HG03460 (cell line): Measurements from ENCODE around the gene TMEM200A.

Experiments
- ATAC-seq: cut with Tn5 transposase; IDR thresholded peaks from one replicate; pipeline ENCODE4 v1.9.1; 2021; ENCODE audit not compliant: unreplicated experiment

TMEM200A gene

DNA sequence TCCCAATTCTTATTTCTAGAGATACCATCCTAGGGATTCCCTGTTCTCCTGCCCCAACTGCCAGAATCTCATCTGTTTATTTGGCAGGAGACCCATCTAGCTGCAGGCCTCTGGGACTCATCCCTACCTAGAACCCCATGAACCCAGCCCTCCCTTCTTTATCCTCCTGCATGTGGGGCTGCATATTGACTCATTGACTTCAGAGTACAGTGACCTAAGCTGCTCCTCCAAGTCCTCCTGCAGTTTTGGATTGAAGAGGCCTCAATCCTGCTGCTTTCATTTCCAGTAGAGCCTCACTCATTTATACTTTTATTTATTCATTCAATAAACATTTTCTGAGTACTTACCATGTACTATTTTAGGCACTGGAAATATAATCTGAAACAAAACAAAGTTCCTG is 11.6 kb downstream of the TMEM200A start:
- ATAC-seq, result no peak

DNA sequence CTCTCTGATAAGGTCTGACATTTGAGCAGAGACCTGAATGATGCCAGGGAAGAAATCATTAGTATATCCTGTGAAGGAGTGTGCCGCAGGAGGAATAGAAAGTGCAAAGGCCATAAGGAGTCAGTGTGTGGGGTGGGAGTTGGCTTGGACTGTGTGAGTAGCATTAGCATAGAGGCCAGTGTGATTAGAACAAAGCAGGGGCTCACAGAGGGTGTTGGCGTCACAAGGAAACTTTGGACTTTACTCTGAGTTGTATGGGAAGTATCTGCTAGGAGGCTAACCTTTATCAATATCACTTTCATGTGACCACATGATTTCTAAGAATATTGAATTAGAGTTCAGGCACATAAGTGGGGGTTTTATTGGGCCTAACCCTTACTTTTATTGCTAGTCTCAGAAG is 12.1 kb downstream of the TMEM200A start:
- no peak for ATAC-seq

DNA sequence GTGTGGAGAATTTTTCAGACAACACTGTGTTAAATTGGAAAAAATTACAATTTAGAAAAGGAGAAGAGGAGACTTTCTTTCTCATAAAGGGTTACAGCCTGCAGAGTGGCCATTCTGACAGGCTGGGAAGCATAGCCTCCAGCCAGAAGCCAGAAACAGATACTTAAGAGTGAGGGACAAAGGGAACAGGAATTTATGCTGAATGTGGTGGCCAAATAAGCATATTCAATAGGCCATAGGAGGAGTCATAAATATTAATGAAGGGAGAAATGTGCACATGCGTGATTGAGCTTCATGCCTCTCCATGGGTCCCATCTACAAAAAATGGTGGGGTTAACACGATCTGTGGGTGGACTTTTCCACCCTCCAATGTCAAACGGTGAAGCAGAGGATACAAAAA is 13.4 kb downstream of the TMEM200A start:
- no peak for ATAC-seq

- ATAC-seq, result no peak
Measured at GRCh38 chr6:130381012-130381411, 15.2 kb downstream of the TMEM200A start.

- ATAC-seq, result peak; percentile 62
Measured at GRCh38 chr6:130381459-130382380, 15.9 kb downstream of the TMEM200A start.

- ATAC-seq, result no peak
Measured at GRCh38 chr6:130382872-130383490, 17.2 kb downstream of the TMEM200A start.

DNA sequence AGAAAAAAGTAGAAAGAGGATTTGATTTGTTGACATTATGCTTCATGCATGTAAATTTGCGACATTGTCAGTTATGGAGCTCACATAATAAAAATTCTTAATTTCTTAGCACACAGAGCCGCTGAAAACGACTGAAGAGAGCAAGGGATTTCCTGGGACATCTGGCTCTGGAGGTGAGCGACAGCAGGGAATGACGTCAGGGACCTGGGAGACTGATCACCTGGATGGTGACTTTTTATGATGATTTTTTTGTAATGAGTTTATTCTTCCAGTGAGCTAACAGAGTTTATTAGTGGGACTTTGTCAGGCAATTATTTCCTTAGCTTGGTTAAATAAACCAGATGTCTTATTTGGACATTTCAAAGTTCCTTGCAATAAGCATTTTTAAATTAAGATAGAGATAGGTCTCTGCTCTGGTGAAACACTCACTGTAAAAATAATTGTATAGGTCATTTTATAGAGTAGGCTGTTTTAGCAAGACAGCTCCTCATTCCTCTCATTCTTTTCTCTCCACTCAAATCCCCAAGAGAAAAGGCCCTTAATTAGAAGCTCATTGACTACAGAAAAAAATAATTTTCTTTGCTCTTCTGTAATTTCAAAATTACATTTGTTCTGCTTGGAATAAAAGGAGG is 19.4 kb downstream of the TMEM200A start:
- ATAC-seq, result no peak

- no peak for ATAC-seq
Measured at GRCh38 chr6:130389142-130389541, 23.3 kb downstream of the TMEM200A start.

DNA sequence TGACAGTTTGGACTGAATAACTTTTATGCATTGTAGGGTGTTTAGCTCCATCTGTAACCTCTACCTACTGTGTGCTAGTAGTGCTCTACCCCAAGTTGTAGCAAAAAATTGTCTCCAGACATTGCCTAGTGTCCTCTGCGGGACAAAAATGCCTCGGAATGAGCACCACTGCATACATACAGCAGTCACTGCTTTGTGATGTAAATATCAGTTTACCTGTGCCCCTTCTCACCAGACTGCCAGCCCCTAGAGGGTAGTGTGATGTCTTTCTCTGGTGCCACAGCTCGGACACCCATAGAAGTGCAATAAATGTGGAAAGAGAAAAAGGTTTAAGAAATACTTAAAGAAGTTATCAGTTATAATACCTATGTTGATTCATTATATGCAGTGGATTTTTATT is 25.1 kb downstream of the TMEM200A start:
- ATAC-seq, result no peak

- ATAC-seq, result no peak
Measured at GRCh38 chr6:130393306-130393705, 27.5 kb downstream of the TMEM200A start.

DNA sequence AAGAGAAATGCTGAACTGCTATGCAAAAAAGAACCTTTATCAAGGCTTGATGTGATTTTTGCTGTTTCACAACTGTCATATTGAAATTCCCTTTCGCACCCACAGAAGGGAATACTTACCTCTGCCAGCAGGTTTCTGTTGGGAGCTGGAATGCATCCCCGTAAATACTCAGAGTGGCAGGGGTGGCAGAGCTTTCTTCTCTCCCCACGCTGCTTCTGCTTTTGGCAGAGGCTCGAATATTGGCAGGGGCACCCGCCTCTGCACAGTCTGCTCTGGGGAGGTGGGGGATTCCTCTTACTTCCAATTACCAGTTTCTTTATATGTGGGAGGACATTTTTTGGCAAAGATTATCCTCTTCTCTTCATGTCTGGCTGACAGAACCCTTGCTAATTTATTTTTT is 28.4 kb downstream of the TMEM200A start:
- ATAC-seq, result no peak

DNA sequence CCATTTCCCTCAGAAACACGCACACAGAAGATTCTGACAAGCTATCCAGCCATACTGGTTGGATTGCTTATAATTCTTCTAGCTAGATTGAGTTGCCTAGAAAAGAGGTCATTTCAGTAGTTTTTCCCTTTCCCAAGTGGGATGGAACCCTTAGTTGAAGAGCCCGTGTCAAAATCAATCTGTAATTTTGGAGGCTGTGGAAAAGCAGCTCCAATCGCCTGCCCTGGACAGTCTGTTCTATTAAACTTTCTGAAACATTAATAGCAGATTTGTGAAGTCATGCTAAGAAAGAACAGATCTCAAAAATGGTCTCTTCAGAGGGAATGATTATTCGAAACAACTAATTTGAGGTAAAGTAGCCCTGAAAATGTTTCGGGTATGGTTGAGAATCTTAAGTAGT is 29.3 kb downstream of the TMEM200A start:
- no peak for ATAC-seq

DNA sequence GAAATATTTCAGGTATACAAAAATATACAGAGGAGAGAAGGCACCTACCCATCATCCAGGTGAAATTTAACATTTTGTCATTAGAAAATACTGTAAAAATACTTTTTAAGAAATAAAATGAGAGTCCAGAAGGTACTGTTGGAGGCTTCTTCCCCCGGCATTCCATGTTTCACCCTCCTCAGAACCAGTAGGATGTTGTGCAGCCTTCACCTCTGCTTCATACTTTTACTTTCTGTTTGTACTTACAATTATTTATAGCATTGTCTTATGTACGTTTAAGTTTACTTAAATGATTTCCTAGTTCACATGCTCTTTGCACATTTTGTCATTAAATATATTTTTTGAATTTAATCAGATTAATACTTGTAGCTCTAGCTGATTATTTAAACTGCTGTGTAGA is 30.9 kb downstream of the TMEM200A start:
- no peak for ATAC-seq

GRCh38 chr6:130405549-130405948 is 39.7 kb downstream of the TMEM200A start:
- ATAC-seq, result no peak

GRCh38 chr6:130407032-130407431 is 41.2 kb downstream of the TMEM200A start:
- no peak for ATAC-seq

GRCh38 chr6:130409418-130410100 is 43.7 kb downstream of the TMEM200A start:
- ATAC-seq, result no peak

DNA sequence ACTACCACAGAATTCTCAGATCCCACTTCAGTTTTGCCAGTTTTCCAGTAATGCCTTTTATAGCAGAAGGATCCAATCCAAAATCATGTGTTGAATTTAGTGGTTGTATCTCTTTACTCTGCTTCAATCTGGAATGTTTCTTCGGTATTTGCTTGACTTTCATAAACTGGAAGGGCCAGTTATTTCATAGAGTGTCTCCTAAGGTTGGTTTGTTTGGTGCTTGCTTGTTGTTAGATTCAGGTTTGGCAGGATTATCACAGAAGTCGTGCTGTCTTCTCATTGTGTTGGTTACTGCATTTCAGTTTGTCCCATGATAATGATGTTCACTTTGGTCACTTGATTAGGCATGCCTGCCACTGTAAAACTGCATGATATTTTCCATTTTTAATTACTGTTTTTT is 45.7 kb downstream of the TMEM200A start:
- no peak for ATAC-seq

GRCh38 chr6:130412556-130413290 is 46.9 kb downstream of the TMEM200A start:
- ATAC-seq, result no peak

- no peak for ATAC-seq
Measured at GRCh38 chr6:130417951-130418350, 52.1 kb downstream of the TMEM200A start.

GRCh38 chr6:130420911-130421310 is 55.1 kb downstream of the TMEM200A start:
- ATAC-seq, result no peak

GRCh38 chr6:130421585-130421984 is 55.8 kb downstream of the TMEM200A start:
- ATAC-seq, result no peak
